IMR-90 (cell line): ENCODE results near the gene DIP2A. TPM values are rescaled to one million over a fixed set of nuclear protein-coding genes. Genes with fewer than 3 reads are reported as not detected.

Experiments
- ATAC-seq: fragments of 200-7000 bp; cut with Tn5 transposase; 2 replicates; pipeline ENCODE4 v1.9.1; 2020; ENCODE audit warnings: low read depth, mild to moderate bottlenecking, moderate library complexity
- BruUV-seq: library from RNA; stranded (reverse); fragments of 400-500 nt; replicated peaks from 2 replicates; lab custom pipeline; 2021; lab: Mats Ljungman, UMichigan
- CTCF ChIA-PET: fragments of 300-600 bp; formaldehyde crosslinking; extraction: SDS; loops from one replicate; lab custom pipeline; 2021; ENCODE audit warnings: antibody characterized with exemption; lab: Yijun Ruan, JAX
- POLR2A ChIA-PET: fragments of 300-600 bp; sonication (Branson Sonifier 250); formaldehyde crosslinking; loops from one replicate; lab custom pipeline; 2022; ENCODE audit warnings: antibody characterized with exemption; ENCODE audit not compliant: unreplicated experiment; lab: Charles Lee
- DNase-seq: peaks from one replicate; pipeline ENCODE4 v3.0.0; 2013
- H2AFZ ChIP-seq: replicated peaks from 2 replicates; pipeline ENCODE3; 2013; ENCODE audit warnings: low read length, mild to moderate bottlenecking; ENCODE audit not compliant: poor library complexity
- H2AK5ac ChIP-seq: 2 replicates; pipeline ENCODE4 v1.6.1; 2013; ENCODE audit warnings: low read depth, low read length, inconsistent platforms
- H2AK9ac ChIP-seq: replicated peaks from 2 replicates; pipeline ENCODE3; 2013; ENCODE audit warnings: mild to moderate bottlenecking, low read depth, low read length, moderate library complexity; ENCODE audit not compliant: poor library complexity
- H2BK120ac ChIP-seq: 2 replicates; pipeline ENCODE4 v1.6.1; 2013; ENCODE audit warnings: low read depth, low read length, inconsistent platforms
- H2BK15ac ChIP-seq: 3 replicates; pipeline ENCODE4 v1.6.1; 2013; ENCODE audit warnings: low read depth, low read length, inconsistent platforms
- H2BK20ac ChIP-seq: 2 replicates; pipeline ENCODE4 v1.6.1; 2013; ENCODE audit warnings: low read depth, mild to moderate bottlenecking, inconsistent platforms, low read length, moderate library complexity
- H2BK5ac ChIP-seq: 2 replicates; pipeline ENCODE4 v1.6.1; 2013; ENCODE audit warnings: mild to moderate bottlenecking, low read depth, low read length, inconsistent platforms; ENCODE audit not compliant: poor library complexity, severe bottlenecking
- H3K14ac ChIP-seq: replicated peaks from 2 replicates; pipeline ENCODE4 v1.6.1; 2013; ENCODE audit warnings: low read depth, low read length, inconsistent platforms
- H3K18ac ChIP-seq: 2 replicates; pipeline ENCODE4 v1.6.1; 2013; ENCODE audit warnings: low read depth, low read length, control low read depth
- H3K23ac ChIP-seq: 2 replicates; pipeline ENCODE4 v1.6.1; 2013; ENCODE audit warnings: low read depth, low read length, inconsistent platforms
- H3K27ac ChIP-seq: 2 replicates; pipeline ENCODE4 v1.5.1; 2013; ENCODE audit warnings: mild to moderate bottlenecking, control low read depth, low read length; ENCODE audit not compliant: insufficient read depth
- H3K27me3 ChIP-seq: 2 replicates; pipeline ENCODE4 v1.6.1; 2013; ENCODE audit warnings: low read length; ENCODE audit not compliant: control insufficient read depth, insufficient read depth
- H3K36me3 ChIP-seq: 2 replicates; pipeline ENCODE4 v1.6.1; 2013; ENCODE audit warnings: low read length, mixed read lengths; ENCODE audit not compliant: control insufficient read depth, insufficient read depth
- H3K4ac ChIP-seq: 2 replicates; pipeline ENCODE4 v1.6.1; 2013; ENCODE audit warnings: low read depth, low read length, inconsistent platforms
- H3K4me1 ChIP-seq: 2 replicates; pipeline ENCODE4 v1.6.1; 2013; ENCODE audit warnings: low read length, mixed read lengths; ENCODE audit not compliant: control insufficient read depth, insufficient read depth
- H3K4me2 ChIP-seq: 2 replicates; pipeline ENCODE4 v1.6.1; 2013; ENCODE audit warnings: low read depth, mild to moderate bottlenecking, control low read depth, low read length, moderate library complexity
- H3K4me3 ChIP-seq: 2 replicates; pipeline ENCODE4 v1.5.1; 2013; ENCODE audit warnings: low read depth, mild to moderate bottlenecking, control low read depth, low read length, moderate library complexity; ENCODE audit not compliant: insufficient read depth
- H3K56ac ChIP-seq: 2 replicates; pipeline ENCODE4 v1.6.1; 2013; ENCODE audit warnings: low read length, inconsistent platforms; ENCODE audit not compliant: insufficient read depth; ENCODE audit errors: extremely low read depth
- H3K79me1 ChIP-seq, 2 experiments: 2 replicates each; pipeline ENCODE4 v1.6.1; 2013; ENCODE audit warnings: low read length in 2 of 2, inconsistent platforms in 1 of 2, low read depth in 1 of 2
- H3K9ac ChIP-seq: 2 replicates; pipeline ENCODE4 v1.6.1; 2013; ENCODE audit warnings: low read depth, low read length, control low read depth
- H3K9me1 ChIP-seq: 2 replicates; pipeline ENCODE4 v1.6.1; 2013; ENCODE audit warnings: low read length, inconsistent platforms; ENCODE audit not compliant: insufficient read depth
- H3K9me3 ChIP-seq: 2 replicates; pipeline ENCODE4 v1.6.1; 2013; ENCODE audit warnings: low read length; ENCODE audit not compliant: control insufficient read depth, insufficient read depth
- H4K20me1 ChIP-seq: 2 replicates; pipeline ENCODE4 v1.6.1; 2013; ENCODE audit warnings: low read length, inconsistent platforms; ENCODE audit not compliant: insufficient read depth
- H4K5ac ChIP-seq: 2 replicates; pipeline ENCODE4 v1.6.1; 2013; ENCODE audit warnings: mild to moderate bottlenecking, low read depth, low read length, control low read depth
- H4K8ac ChIP-seq, 2 experiments: 2 replicates each; pipeline ENCODE4 v1.6.1; 2013; ENCODE audit warnings: low read depth in 2 of 2, low read length in 2 of 2, control low read depth in 1 of 2, inconsistent platforms in 1 of 2
- H4K91ac ChIP-seq: 2 replicates; pipeline ENCODE4 v1.6.1; 2013; ENCODE audit warnings: low read depth, low read length, inconsistent platforms; ENCODE audit not compliant: insufficient read depth
- BHLHE40 ChIP-seq: fragments of 150-350 bp; IDR thresholded peaks from 2 replicates; pipeline ENCODE4 v1.6.1; 2016; ENCODE audit warnings: mild to moderate bottlenecking, low read depth, low read length
- CEBPB ChIP-seq: IDR thresholded peaks from 2 replicates; pipeline ENCODE4 v1.6.1; 2012; ENCODE audit warnings: low read depth, low read length, improper control_type of control experiment
- CHD1 ChIP-seq: IDR thresholded peaks from 2 replicates; pipeline ENCODE4 v1.6.1; 2012; ENCODE audit warnings: low read depth, low read length, improper control_type of control experiment
- FOS ChIP-seq: fragments of 150-350 bp; IDR thresholded peaks from 2 replicates; pipeline ENCODE4 v1.6.1; 2016; ENCODE audit warnings: low read depth, low read length
- MAFK ChIP-seq: IDR thresholded peaks from 2 replicates; pipeline ENCODE4 v1.6.1; 2012; ENCODE audit warnings: low read depth, low read length, improper control_type of control experiment
- MAZ ChIP-seq: IDR thresholded peaks from 2 replicates; pipeline ENCODE4 v1.6.1; 2012; ENCODE audit warnings: low read depth, mild to moderate bottlenecking, low read length, improper control_type of control experiment, moderate library complexity, borderline replicate concordance
- MXI1 ChIP-seq: IDR thresholded peaks from 2 replicates; pipeline ENCODE4 v1.6.1; 2012; ENCODE audit warnings: low read depth, mild to moderate bottlenecking, low read length, moderate library complexity, borderline replicate concordance
- POLR2A ChIP-seq: IDR thresholded peaks from 2 replicates; pipeline ENCODE4 v1.6.1; 2012; ENCODE audit warnings: mild to moderate bottlenecking, low read depth, low read length
- WGBS, 2 experiments: methylation state at CpG; one replicate each; pipeline versions ENCODE4 v1.1.5 to v1.1.7; 2013; ENCODE audit warnings: missing lambda C conversion rate in 2 of 2; ENCODE audit not compliant: insufficient read length in 1 of 2; ENCODE audit errors: extremely low coverage in 2 of 2; 5-methylcytosine and 5-hydroxymethylcytosine counted together
- dilution Hi-C: fragments of 300-500 bp; cut with HindIII; formaldehyde crosslinking; loops from one replicate; pipeline ENCODE4 v1.14.3; 2018; ENCODE audit warnings: low sequenced_read_pairs; ENCODE audit not compliant: unreplicated experiment
- in situ Hi-C: fragments of 300-500 bp; cut with MboI; formaldehyde crosslinking; loops from 3 replicates; pipeline ENCODE4 v1.14.3; 2019; ENCODE audit warnings: low sequenced_read_pairs, inconsistent platforms, mixed read lengths
- intact Hi-C: fragments of 100-400 bp; cut with micrococcal nuclease; formaldehyde crosslinking; loops from 2 replicates; pipeline ENCODE4 v1.10.0; 2022
- polyA plus RNA-seq, 3 experiments: library from polyadenylated mRNA; depleted of rRNA; stranded (reverse); fragments of >200 nt; gene quantifications; 2 replicates each; pipeline ENCODE4 v1.2.3, GENCODE V29; 2012; ENCODE audit warnings: low replicate concordance in 1 of 3
- total RNA-seq: library from RNA; depleted of rRNA; stranded (reverse); fragments of >200 nt; gene quantifications from 2 replicates; pipeline ENCODE4 v1.2.3, GENCODE V29; 2012
- TF ChIP-seq, protein P1 (sequence below): fragments of 150-350 bp; IDR thresholded peaks from 2 replicates; pipeline ENCODE4 v1.6.1; 2017; ENCODE audit warnings: mild to moderate bottlenecking, antibody characterized with exemption, low read length, low read depth

The DIP2A gene
- total and polyA plus RNA-seq, 2 of the 4 experiments (the other 2 are of a cell fraction) = 17.9 to 24.3 TPM

DNA sequence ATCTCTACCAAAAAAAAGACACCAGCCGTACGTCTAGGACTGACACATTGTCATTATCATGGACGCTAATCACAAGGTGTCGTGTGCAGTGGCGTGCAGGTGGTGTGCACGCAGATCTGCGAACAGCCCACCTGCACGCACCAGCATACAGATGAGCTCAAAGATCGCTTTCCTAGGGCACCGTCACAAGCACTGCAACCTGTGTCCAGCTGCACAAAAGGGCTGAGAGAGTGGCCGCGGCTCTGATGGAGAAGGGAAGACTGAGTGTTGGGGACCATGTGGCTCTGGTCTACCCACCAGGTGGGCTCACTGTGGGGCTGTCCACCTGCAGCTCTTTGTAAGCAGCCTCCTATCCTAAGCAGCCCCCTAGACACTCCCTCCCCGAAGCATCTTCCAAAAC lies 95.3 kb downstream of the DIP2A start:
- CTCF ChIA-PET = no interaction called here

More for the DNA sequence above, 95.3 kb downstream of the DIP2A start:
- Histone ChIP-seq H4K8ac (no peak overlapping the region), H3K23ac (no peak overlapping the region), H3K4me1 (no peaks in the 10 kb centered on the region), H3K18ac (no peak overlapping the region), H3K27me3 (no peaks in the 10 kb centered on the region), H3K4ac (no peak overlapping the region), H3K4me3 (no peak overlapping the region), H2AK9ac (no peak overlapping the region), H3K14ac (no peak overlapping the region), H2AFZ (no peak overlapping the region), H4K5ac (no peak overlapping the region), H3K4me2 (no peak overlapping the region), H3K79me1 (no peaks in the 10 kb centered on the region), H2AK5ac (no peak overlapping the region), H2BK120ac (no peak overlapping the region), H2BK20ac (no peak overlapping the region), H2BK15ac (no peak overlapping the region), H4K91ac (no peak overlapping the region), H4K20me1 (no peaks in the 10 kb centered on the region; the same call in 1 of the 2 replicates), H3K27ac (no peak overlapping the region), H3K9ac (no peak overlapping the region), H3K9me1 (no peaks in the 10 kb centered on the region), H2BK5ac (no peak overlapping the region), H3K36me3 (peaks cover 57% of the 10 kb centered on the region), H3K9me3 (no peaks in the 10 kb centered on the region), H3K56ac (no peak overlapping the region)
- TF ChIP-seq CHD1 = no peak
- no peak for TF ChIP-seq MXI1
- TF ChIP-seq, protein P1, sequence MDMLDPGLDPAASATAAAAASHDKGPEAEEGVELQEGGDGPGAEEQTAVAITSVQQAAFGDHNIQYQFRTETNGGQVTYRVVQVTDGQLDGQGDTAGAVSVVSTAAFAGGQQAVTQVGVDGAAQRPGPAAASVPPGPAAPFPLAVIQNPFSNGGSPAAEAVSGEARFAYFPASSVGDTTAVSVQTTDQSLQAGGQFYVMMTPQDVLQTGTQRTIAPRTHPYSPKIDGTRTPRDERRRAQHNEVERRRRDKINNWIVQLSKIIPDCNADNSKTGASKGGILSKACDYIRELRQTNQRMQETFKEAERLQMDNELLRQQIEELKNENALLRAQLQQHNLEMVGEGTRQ = no peak
- TF ChIP-seq BHLHE40 = no peak
- no peak for TF ChIP-seq CEBPB
- no peak for TF ChIP-seq FOS
- TF ChIP-seq MAZ = no peak
- no peak for TF ChIP-seq MAFK
- TF ChIP-seq POLR2A = no peak
- dilution Hi-C loops = no loop called here
- ATAC-seq (no peak), DNase-seq (no peak)
- in situ Hi-C loops = no loop called here
- POLR2A ChIA-PET = no interaction called here
- intact Hi-C loops = no loop called here
- 90% methylated on average over 9 of the region's 13 CpGs; no CpG with 5 or more reads in 1 of the 2 experiments for WGBS, 2 experiments
- BruUV-seq = no TSS peak
